Ovary (tissue), 9 donors: ENCODE data around the gene RBM33. TPM values are rescaled to one million over a fixed set of nuclear protein-coding genes. Genes with fewer than 3 reads are reported as not detected.

Experiments
- DNase-seq, 5 donors: peaks; one replicate each; pipeline ENCODE4 v3.0.0-alpha.2; 2019 to 2020
- H3K27ac ChIP-seq, 2 donors: fragments of 200-600 bp; one replicate each; pipeline versions ENCODE4 v1.5.1 to v1.8.0; 2019 to 2022
- H3K27me3 ChIP-seq: fragments of 200-600 bp; one replicate; pipeline ENCODE4 v1.8.0; 2022
- H3K36me3 ChIP-seq: fragments of 200-600 bp; sonication (generic); one replicate; pipeline ENCODE4 v1.5.1; 2019
- H3K4me1 ChIP-seq: one replicate; pipeline ENCODE4 v1.8.1; 2013; ENCODE audit warnings: mild to moderate bottlenecking, moderate library complexity; ENCODE audit not compliant: insufficient read depth
- H3K4me3 ChIP-seq: fragments of 200-600 bp; sonication (generic); one replicate; pipeline ENCODE4 v1.5.1; 2017
- H3K9me3 ChIP-seq, 2 donors: fragments of 200-600 bp in 1 of 2; sonication (generic) in 1 of 2; one replicate each; pipeline versions ENCODE4 v1.5.1 to v1.8.1; 2013 to 2019; ENCODE audit warnings: mild to moderate bottlenecking in 1 of 2, moderate library complexity in 1 of 2
- CTCF ChIP-seq, 3 donors: fragments of 450-650 bp in 2 of 3; fragments of 200-600 bp in 1 of 3; IDR thresholded peaks; one replicate each; pipeline versions ENCODE4 v1.5.1 to v1.8.0; 2016 to 2022; ENCODE audit warnings: antibody characterized with exemption in 3 of 3, mild to moderate bottlenecking in 1 of 3
- EP300 ChIP-seq: sonication (generic); formaldehyde crosslinking; IDR thresholded peaks from one replicate; pipeline ENCODE4 v1.6.1; 2017; ENCODE audit warnings: antibody characterized with exemption
- POLR2A ChIP-seq: fragments of 450-650 bp; IDR thresholded peaks from one replicate; pipeline ENCODE4 v1.6.1; 2017; ENCODE audit warnings: antibody characterized with exemption, mild to moderate bottlenecking, moderate library complexity
- WGBS, 3 donors: extraction: QIAGEN DNeasy Blood & Tissue Kit in 1 of 3; methylation state at CpG; one replicate each; pipeline versions ENCODE4 v1.1.5 to v1.1.7; 2013 to 2017; 5-methylcytosine and 5-hydroxymethylcytosine counted together
- intact Hi-C, 4 donors: fragments of 100-400 bp; cut with DNase I; formaldehyde crosslinking; loops; one replicate each; pipeline versions ENCODE4 v1.11.0 to v1.15.1; 2022 to 2023
- polyA plus RNA-seq, 2 donors: library from polyadenylated mRNA; stranded (reverse); fragments of 200-250 nt in 1 of 2; fragments of 350-450 nt in 1 of 2; fragmentation: Illumina TruSeq in 1 of 2; extraction: RNeasy Lipid Tissue Mini Kit (QIAGEN cat#74804) in 1 of 2; gene quantifications; one replicate each; pipeline ENCODE4 v1.2.3, GENCODE V29; 2013 to 2014
- total RNA-seq, 7 donors: library from RNA; depleted of rRNA in 2 of 7; stranded (reverse); fragments of >200 nt in 2 of 7; fragmentation: NEBNext Ultra II Directional in 3 of 7; extraction: Animal tissue kit (Norgen Biotek cat#: 25700) in 3 of 7; gene quantifications; one replicate each; pipeline versions ENCODE4 v1.1.0 to v1.2.4, GENCODE V29; 2016 to 2023
- donor health status: DM: no; HTN: no; CAD: no; lungs with moderate emphysema.
- donor health status: DM: no; HTN: no; CAD: no.
- donor health status: Bipolar disorder and iron deficiency.
- donor health status: DM: yes; HTN: yes; CAD: no.
- donor health status: DM: no; HTN: no; CAD: no.
- donor health status: DM: yes; HTN: yes; CAD: no.

The RBM33 gene
- total and polyA plus RNA-seq, 9 donors = 19.8 to 62.0 (median 49.3) TPM

- Histone ChIP-seq H3K4me1 (peaks cover 5% of the 10 kb centered on the region), H3K27ac (no peak overlapping the region), H3K27me3 (peaks cover 5% of the 10 kb centered on the region), H3K36me3 (no peaks in the 10 kb centered on the region), H3K4me3 (no peak overlapping the region), H3K9me3 (no peaks in the 10 kb centered on the region)
- no peak for TF ChIP-seq POLR2A
- TF ChIP-seq EP300 = no peak
- no peak for TF ChIP-seq CTCF (IDR thresholded peaks at IDR 0.05)
- WGBS, 3 donors = 7 to 12% (median 8%) methylated on average over 33 of the region's 33 CpGs
- intact Hi-C loops = no loop called here
- DNase-seq = no peak
Measured at GRCh38 chr7:155807789-155808548, 163.5 kb downstream of the RBM33 start.

- H3K36me3 ChIP-seq = no peaks in the 10 kb centered on the region
- TF ChIP-seq EP300 (no peak), CTCF (IDR thresholded peaks at IDR 0.05) (no peak), POLR2A (no peak)
- WGBS, 3 donors = 0 to 1% (median 1%) methylated on average over 50 to 64 of the region's 64 CpGs
- no peak overlapping the region for H3K4me3 ChIP-seq
- H3K27ac ChIP-seq = no peak overlapping the region
- no peaks in the 10 kb centered on the region for H3K9me3 ChIP-seq
- DNase-seq = no peak
- intact Hi-C loops = no loop called here
- H3K27me3 ChIP-seq = peaks cover 5% of the 10 kb centered on the region
- H3K4me1 ChIP-seq = peaks cover 3% of the 10 kb centered on the region
Measured at GRCh38 chr7:155808549-155809331, 164.3 kb downstream of the RBM33 start.

GRCh38 chr7:155809332-155809946 is 165.0 kb downstream of the RBM33 start:
- TF ChIP-seq CTCF (IDR thresholded peaks at IDR 0.05) (no peak), POLR2A (no peak), EP300 (no peak)
- 1 to 3% (median 2%) methylated on average over 36 to 43 of the region's 43 CpGs for WGBS, 3 donors
- peaks cover 5% of the 10 kb centered on the region for H3K27me3 ChIP-seq
- peaks cover 3% of the 10 kb centered on the region for H3K4me1 ChIP-seq
- intact Hi-C loops = no loop called here
- H3K36me3 ChIP-seq = no peaks in the 10 kb centered on the region
- no peak for DNase-seq
- no peak overlapping the region for H3K27ac ChIP-seq
- no peaks in the 10 kb centered on the region for H3K9me3 ChIP-seq
- H3K4me3 ChIP-seq = no peak overlapping the region

- peaks cover 3% of the 10 kb centered on the region for H3K4me1 ChIP-seq
- H3K36me3 ChIP-seq = no peaks in the 10 kb centered on the region
- no peak for DNase-seq
- TF ChIP-seq POLR2A = no peak
- no peak for TF ChIP-seq CTCF (IDR thresholded peaks at IDR 0.05)
- TF ChIP-seq EP300 = no peak
- no peak overlapping the region for H3K27ac ChIP-seq
- WGBS, 3 donors = 0 to 2% (median 1%) methylated on average over 29 to 69 of the region's 69 CpGs
- no peaks in the 10 kb centered on the region for H3K9me3 ChIP-seq
- H3K4me3 ChIP-seq = no peak overlapping the region
- peaks cover 5% of the 10 kb centered on the region for H3K27me3 ChIP-seq
- intact Hi-C loops = no loop called here
Measured at GRCh38 chr7:155809947-155810769, 165.7 kb downstream of the RBM33 start.
